Endothelial cell of umbilical vein (primary cell): Measurements from ENCODE around the gene LRFN2. TPM values are rescaled to one million over a fixed set of nuclear protein-coding genes. Genes with fewer than 3 reads are reported as not detected.

Experiments
- BruUV-seq: library from RNA; stranded (reverse); fragments of 400-500 nt; replicated peaks from 2 replicates; lab custom pipeline; 2021; lab: Mats Ljungman, UMichigan
- CTCF ChIA-PET: fragments of 300-600, 350-600 bp; sonication (Branson Sonifier 250); formaldehyde crosslinking; loops from one replicate; lab custom pipeline; 2021; ENCODE audit warnings: antibody characterized with exemption, inconsistent platforms; lab: Charles Lee
- POLR2A ChIA-PET: fragments of 300-600, 350-600 bp; sonication (Branson Sonifier 250); formaldehyde crosslinking; loops from one replicate; lab custom pipeline; 2021; ENCODE audit warnings: antibody characterized with exemption, inconsistent platforms; lab: Charles Lee
- DNase-seq: peaks from one replicate; pipeline ENCODE4 v3.0.0-alpha.2; 2011; ENCODE audit warnings: low read depth, low spot score
- FAIRE-seq: peaks from 2 replicates; lab custom pipeline; 2011; peaks lifted over from hg19 to GRCh38; lab: Jason Lieb, UNC
- H2AFZ ChIP-seq: 2 replicates; pipeline ENCODE4 v1.6.0; 2012; ENCODE audit warnings: low read depth, low read length, control low read depth, inconsistent platforms
- H3K27ac ChIP-seq: 2 replicates; pipeline ENCODE4 v1.5.1; 2011; ENCODE audit warnings: low read depth, mild to moderate bottlenecking, control low read depth, low read length, moderate library complexity; ENCODE audit not compliant: insufficient read depth
- H3K27me3 ChIP-seq, 2 experiments: 2 replicates each; pipeline versions ENCODE4 v1.6.0 to v1.6.1; 2011; ENCODE audit warnings: low read length in 2 of 2, mixed read lengths in 1 of 2; ENCODE audit not compliant: control insufficient read depth in 2 of 2, insufficient read depth in 2 of 2
- H3K36me3 ChIP-seq, 2 experiments: 2 replicates in 1 of 2; 3 replicates in 1 of 2; pipeline ENCODE4 v1.5.1; 2011; ENCODE audit warnings: low read length in 2 of 2, mild to moderate bottlenecking in 1 of 2, moderate library complexity in 1 of 2; ENCODE audit not compliant: control insufficient read depth in 2 of 2, insufficient read depth in 2 of 2; ENCODE audit errors: extremely low read depth in 1 of 2
- H3K4me1 ChIP-seq: 3 replicates; pipeline ENCODE4 v1.5.1; 2011; ENCODE audit warnings: mild to moderate bottlenecking, low read length; ENCODE audit not compliant: control insufficient read depth, insufficient read depth; ENCODE audit errors: extremely low read depth
- H3K4me2 ChIP-seq: 2 replicates; pipeline ENCODE4 v1.6.1; 2011; ENCODE audit warnings: low read length, control low read depth, mixed read lengths; ENCODE audit not compliant: insufficient read depth
- H3K4me3 ChIP-seq, 3 experiments: fragments of 200-600 bp in 1 of 3; sonication (generic), shearing (Covaris generic) in 1 of 3; replicated peaks in 1 of 3; 2 replicates each; pipeline ENCODE4 v1.5.1; 2011 to 2016; ENCODE audit warnings: control low read depth in 3 of 3, low read length in 3 of 3, mild to moderate bottlenecking in 2 of 3, inconsistent platforms in 1 of 3, low read depth in 1 of 3, moderate library complexity in 1 of 3; ENCODE audit not compliant: insufficient read depth in 1 of 3
- H3K79me2 ChIP-seq: 2 replicates; pipeline ENCODE4 v1.6.0; 2012; ENCODE audit warnings: low read length, inconsistent platforms; ENCODE audit not compliant: control insufficient read depth, insufficient read depth
- H3K9ac ChIP-seq: replicated peaks from 2 replicates; pipeline ENCODE3; 2011; ENCODE audit warnings: low read length, control low read depth; ENCODE audit not compliant: insufficient read depth; ENCODE audit errors: extremely low read depth
- H3K9me1 ChIP-seq: replicated peaks from 3 replicates; pipeline ENCODE4 v1.6.0; 2011; ENCODE audit warnings: mild to moderate bottlenecking, low read length; ENCODE audit not compliant: control insufficient read depth, insufficient read depth; ENCODE audit errors: extremely low read depth
- H3K9me3 ChIP-seq: replicated peaks from 2 replicates; pipeline ENCODE4 v1.5.1; 2012; ENCODE audit warnings: low read length, inconsistent platforms; ENCODE audit not compliant: control insufficient read depth, insufficient read depth
- H4K20me1 ChIP-seq: replicated peaks from 2 replicates; pipeline ENCODE3; 2011; ENCODE audit warnings: mild to moderate bottlenecking, low read length; ENCODE audit not compliant: control insufficient read depth, insufficient read depth; ENCODE audit errors: extremely low read depth
- CTCF ChIP-seq, 2 donors: IDR thresholded peaks; 1 replicate in 1 of 2; 2 replicates in 1 of 2; pipeline ENCODE4 v1.5.1; 2011; ENCODE audit warnings: low read length in 2 of 2, mild to moderate bottlenecking in 2 of 2, moderate library complexity in 2 of 2, control low read depth in 1 of 2, inconsistent platforms in 1 of 2, low read depth in 1 of 2; ENCODE audit not compliant: insufficient read depth in 1 of 2; ENCODE audit errors: extremely low read depth in 1 of 2
- EZH2 ChIP-seq: IDR thresholded peaks from 2 replicates; pipeline ENCODE4 v1.6.1; 2012; ENCODE audit warnings: borderline replicate concordance, low read depth, mild to moderate bottlenecking, moderate library complexity, low read length, inconsistent platforms; ENCODE audit not compliant: severe bottlenecking
- FOS ChIP-seq: IDR thresholded peaks from 2 replicates; pipeline ENCODE4 v1.6.1; 2011; ENCODE audit warnings: mild to moderate bottlenecking, low read length, moderate library complexity, borderline replicate concordance; ENCODE audit not compliant: insufficient read depth
- GATA2 ChIP-seq: IDR thresholded peaks from 2 replicates; pipeline ENCODE4 v1.7.0; 2011; ENCODE audit warnings: low read depth, mild to moderate bottlenecking, moderate library complexity, mixed read lengths, low read length; ENCODE audit not compliant: insufficient read length, insufficient read depth
- JUN ChIP-seq: IDR thresholded peaks from 2 replicates; pipeline ENCODE4 v1.6.1; 2011; ENCODE audit warnings: borderline replicate concordance, low read depth; ENCODE audit not compliant: insufficient read length, insufficient read depth
- MAX ChIP-seq: IDR thresholded peaks from 2 replicates; pipeline ENCODE4 v1.6.1; 2011; ENCODE audit not compliant: insufficient read depth, insufficient read length
- MYC ChIP-seq: IDR thresholded peaks from one replicate; pipeline ENCODE4 v1.6.1; 2011; ENCODE audit warnings: mild to moderate bottlenecking, low read depth, low read length
- POLR2A ChIP-seq: IDR thresholded peaks from 2 replicates; pipeline ENCODE4 v1.6.1; 2012; ENCODE audit warnings: low read depth, mild to moderate bottlenecking, control low read depth, low read length
- POLR2AphosphoS5 ChIP-seq: IDR thresholded peaks from 2 replicates; pipeline ENCODE4 v1.6.1; 2012; ENCODE audit warnings: low read depth, mild to moderate bottlenecking, control low read depth, low read length, moderate library complexity; ENCODE audit not compliant: insufficient read depth
- dilution Hi-C: fragments of 300-500 bp; cut with MboI; formaldehyde crosslinking; loops from one replicate; pipeline ENCODE4 v1.15.0; 2019; ENCODE audit warnings: low sequenced_read_pairs; ENCODE audit not compliant: extremely low pct_ligation_motif_present
- intact Hi-C: fragments of 100-400 bp; cut with micrococcal nuclease; formaldehyde crosslinking; loops from one replicate; pipeline ENCODE4 v1.10.0; 2022
- polyA plus RNA-seq, 4 experiments: library from polyadenylated mRNA; depleted of rRNA in 3 of 4; stranded (reverse) in 3 of 4; unstranded in 1 of 4; fragments of >200 nt; gene quantifications; 2 replicates each; pipeline versions ENCODE4 v1.2.1 to v1.2.3, GENCODE V29; 2011 to 2012; ENCODE audit warnings: missing spikeins in 1 of 4
- total RNA-seq: library from RNA; stranded (reverse); gene quantifications from 2 replicates; pipeline ENCODE4 v1.2.3, GENCODE V29; 2021

The LRFN2 gene
- total and polyA plus RNA-seq, 2 donors (not counting 3 experiments of a cell fraction or from before 2014, with no cell fraction given), result not detected

GRCh38 chr6:40552941-40553340 is 34.2 kb downstream of the LRFN2 start:
- no peaks in the 10 kb centered on the region for H3K36me3 ChIP-seq
- H3K9me1 ChIP-seq, result no peaks in the 10 kb centered on the region
- CTCF ChIA-PET, result interaction anchor here (0.9 to 1.8 kb wide), 4 partner anchors 9 to 293 kb away, joined by 3 to 7 read pairs (median 5); partner anchors contain the start of gene LRFN2
- BruUV-seq, result no TSS peak
- no peaks in the 10 kb centered on the region for H3K27me3 ChIP-seq
- POLR2A ChIA-PET, result no interaction called here
- no peaks in the 10 kb centered on the region for H4K20me1 ChIP-seq
- no peak overlapping the region for H3K4me2 ChIP-seq
- no peak overlapping the region for H3K9ac ChIP-seq
- DNase-seq (no peak), FAIRE-seq (no peak)
- intact Hi-C loops (loop anchor here (5.0 kb wide), 2 partner anchors 34 to 474 kb away; partner anchors contain the start of gene LRFN2), dilution Hi-C loops (no loop called here)
- H3K79me2 ChIP-seq, result no peaks in the 10 kb centered on the region
- TF ChIP-seq FOS (no peak), JUN (no peak), CTCF (IDR thresholded peaks at IDR 0.05; ENCODE audit: extremely low read depth in 1 of 2, insufficient read depth in 1 of 2, low read depth in 1 of 2, low read length in 2 of 2) (no peak), GATA2 (no peak), POLR2A (no peak), EZH2 (no peak), MAX (no peak), POLR2AphosphoS5 (no peak), MYC (no peak)
- H3K9me3 ChIP-seq, result no peaks in the 10 kb centered on the region
- H3K4me1 ChIP-seq, result no peaks in the 10 kb centered on the region
- H3K27ac ChIP-seq, result no peak overlapping the region
- no peak overlapping the region for H2AFZ ChIP-seq
- H3K4me3 ChIP-seq, result no peak overlapping the region
